SH-SY5Y (cell line): ENCODE results near the gene ALG14.

Experiments
- GATA2 ChIP-seq: IDR thresholded peaks from 2 replicates; pipeline ENCODE4 v1.6.1; 2011; ENCODE audit warnings: mild to moderate bottlenecking, low read depth, low read length
- GATA3 ChIP-seq: IDR thresholded peaks from 2 replicates; pipeline ENCODE4 v1.6.1; 2011; ENCODE audit warnings: low read depth, mild to moderate bottlenecking, low read length, moderate library complexity

DNA sequence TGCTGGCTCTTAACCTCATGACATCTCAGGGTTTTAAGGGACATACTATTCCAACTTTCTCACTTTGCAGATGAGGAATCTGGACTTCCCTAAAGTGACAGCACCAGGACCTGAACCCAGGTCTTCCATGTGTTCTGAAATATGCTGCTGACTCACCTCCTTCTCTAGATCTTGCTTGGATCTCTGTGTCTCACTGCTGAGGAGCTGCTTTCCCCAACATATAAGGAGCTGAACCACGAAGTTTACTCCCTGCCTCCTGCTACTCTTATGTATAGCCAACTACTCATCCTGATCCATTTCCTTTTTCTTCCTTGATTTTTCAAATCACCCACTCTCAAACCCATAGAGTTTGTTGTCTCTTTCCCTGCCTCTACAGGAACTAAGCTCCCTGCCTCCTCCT is 38.2 kb downstream of the ALG14 start:
- TF ChIP-seq GATA3 (no peak), GATA2 (no peak)
